ENCODE data around the gene RANBP17. TPM values are rescaled to one million over a fixed set of nuclear protein-coding genes. Genes with fewer than 3 reads are reported as not detected.

Gene RANBP17
- total and polyA plus RNA-seq, 12 donors, result 0.55 to 12.9 (median 5.9) TPM

- intact Hi-C loops (cut with DNase I), result no loop called here
- no peaks in the 10 kb centered on the region for H3K9me3 ChIP-seq
- no peak for ATAC-seq
- H3K4me3 ChIP-seq, result no peak overlapping the region
- TF ChIP-seq CTCF (IDR thresholded peaks at IDR 0.05), result no peak
- no peaks in the 10 kb centered on the region for H3K27me3 ChIP-seq
- H3K4me1 ChIP-seq, result no peaks in the 10 kb centered on the region
- peaks cover 0 to 9% (median 0%) of the 10 kb centered on the region in 9 donors for H3K36me3 ChIP-seq
- H3K27ac ChIP-seq, result no peak overlapping the region
- no peak for DNase-seq
- 92 to 96% methylated on average over 3 of the region's 3 CpGs for WGBS, 2 donors
Observed at GRCh38 chr5:170886210-170886894, 24.5 kb downstream of the RANBP17 start.

- no peak for TF ChIP-seq CTCF (IDR thresholded peaks at IDR 0.05)
- 95 to 98% methylated on average over 2 of the region's 2 CpGs for WGBS, 2 donors
- H3K4me1 ChIP-seq, result no peaks in the 10 kb centered on the region
- DNase-seq, result no peak
- no peaks in the 10 kb centered on the region for H3K9me3 ChIP-seq
- H3K27ac ChIP-seq, result no peak overlapping the region
- H3K4me3 ChIP-seq, result no peak overlapping the region
- H3K36me3 ChIP-seq, result no peaks in the 10 kb centered on the region
- intact Hi-C loops (cut with DNase I), result no loop called here
- ATAC-seq, result no peak
- H3K27me3 ChIP-seq, result no peaks in the 10 kb centered on the region
Observed at GRCh38 chr5:170892196-170892595, 30.4 kb downstream of the RANBP17 start.

- 33 to 63% methylated on average over 2 of the region's 2 CpGs for WGBS, 2 donors
- H3K27me3 ChIP-seq, result no peaks in the 10 kb centered on the region
- TF ChIP-seq CTCF (IDR thresholded peaks at IDR 0.05), result no peak
- DNase-seq (no peak), ATAC-seq (no peak)
- H3K4me1 ChIP-seq, result no peaks in the 10 kb centered on the region
- H3K9me3 ChIP-seq, result peaks cover 0 to 4% (median 0%) of the 10 kb centered on the region in 11 donors
- no peak overlapping the region for H3K4me3 ChIP-seq
- H3K36me3 ChIP-seq, result no peaks in the 10 kb centered on the region
- intact Hi-C loops (cut with DNase I), result no loop called here
- no peak overlapping the region for H3K27ac ChIP-seq
Observed at GRCh38 chr5:170894665-170895064, 32.8 kb downstream of the RANBP17 start.

- intact Hi-C loops (cut with DNase I), result no loop called here
- 53 to 61% methylated on average over 9 of the region's 9 CpGs for WGBS, 2 donors
- no peaks in the 10 kb centered on the region for H3K4me1 ChIP-seq
- ATAC-seq, result no peak
- no peak overlapping the region for H3K4me3 ChIP-seq
- H3K36me3 ChIP-seq, result no peaks in the 10 kb centered on the region
- no peaks in the 10 kb centered on the region for H3K27me3 ChIP-seq
- DNase-seq, result peak in 1 of 2 donors; percentile 14
- no peak overlapping the region for H3K27ac ChIP-seq
- peaks cover 0 to 13% (median 0%) of the 10 kb centered on the region in 11 donors for H3K9me3 ChIP-seq
- peak in 7 of 9 donors; percentile 24 to 55 (median 36) for TF ChIP-seq CTCF (IDR thresholded peaks at IDR 0.05)
Observed at GRCh38 chr5:170896779-170897178, 35.0 kb downstream of the RANBP17 start.
